H1 (cell line): Measurements from ENCODE around the gene HBD. TPM values are rescaled to one million over a fixed set of nuclear protein-coding genes. Genes with fewer than 3 reads are reported as not detected.

Experiments
- CTCF ChIA-PET: fragments of 300-600 bp; sonication (Branson Sonifier 250); formaldehyde crosslinking; loops from one replicate; lab custom pipeline; 2021; ENCODE audit not compliant: partially characterized antibody; lab: Charles Lee
- POLR2A ChIA-PET: fragments of 300-600 bp; sonication (Branson Sonifier 250); formaldehyde crosslinking; loops from one replicate; lab custom pipeline; 2021; ENCODE audit warnings: inconsistent platforms; ENCODE audit not compliant: partially characterized antibody; lab: Charles Lee
- DNase-seq, 2 experiments: peaks; one replicate each; pipeline versions ENCODE4 v3.0.0 to v3.0.0-alpha.2; 2010 to 2022; ENCODE audit warnings: low spot score in 2 of 2, low read depth in 1 of 2, mixed read lengths in 1 of 2
- FAIRE-seq: peaks from 2 replicates; lab custom pipeline; 2011; peaks lifted over from hg19 to GRCh38; lab: Jason Lieb, UNC
- H2AFZ ChIP-seq: 2 replicates; pipeline ENCODE4 v1.8.1; 2012; ENCODE audit warnings: low read length, inconsistent platforms
- H2AK5ac ChIP-seq: 2 replicates; pipeline ENCODE4 v1.6.1; 2013; ENCODE audit warnings: low read depth, low read length
- H2BK120ac ChIP-seq: replicated peaks from 2 replicates; pipeline ENCODE3; 2013; ENCODE audit warnings: low read depth, low read length, inconsistent platforms
- H2BK12ac ChIP-seq: 2 replicates; pipeline ENCODE4 v1.6.1; 2013; ENCODE audit warnings: low read depth, low read length
- H2BK15ac ChIP-seq: 2 replicates; pipeline ENCODE4 v1.6.1; 2013; ENCODE audit warnings: low read length
- H2BK20ac ChIP-seq: 2 replicates; pipeline ENCODE4 v1.6.1; 2013; ENCODE audit warnings: low read length
- H2BK5ac ChIP-seq: 2 replicates; pipeline ENCODE4 v1.6.1; 2013; ENCODE audit warnings: low read depth, low read length
- H3K14ac ChIP-seq: 2 replicates; pipeline ENCODE4 v1.6.1; 2013; ENCODE audit warnings: inconsistent platforms; ENCODE audit not compliant: insufficient read length
- H3K18ac ChIP-seq: 2 replicates; pipeline ENCODE4 v1.6.1; 2013; ENCODE audit warnings: low read length; ENCODE audit errors: extremely low read depth
- H3K23ac ChIP-seq: 2 replicates; pipeline ENCODE4 v1.6.1; 2013; ENCODE audit warnings: inconsistent platforms; ENCODE audit not compliant: insufficient read length
- H3K23me2 ChIP-seq: 2 replicates; pipeline ENCODE4 v1.6.1; 2013; ENCODE audit warnings: low read depth, low read length
- H3K27ac ChIP-seq: 2 replicates; pipeline ENCODE4 v1.6.1; 2011; ENCODE audit warnings: low read depth, low read length, inconsistent platforms
- H3K27me3 ChIP-seq, 4 experiments: replicated peaks in 1 of 4; 1 replicate in 1 of 4; 2 replicates in 3 of 4; pipeline versions ENCODE4 v1.6.1 to v1.8.1; 2011 to 2013; ENCODE audit warnings: low read length in 3 of 4, mild to moderate bottlenecking in 3 of 4, inconsistent platforms in 2 of 4, mixed read lengths in 2 of 4, moderate library complexity in 1 of 4; ENCODE audit not compliant: control insufficient read depth in 3 of 4, insufficient read depth in 3 of 4; ENCODE audit errors: extremely low read depth in 1 of 4
- H3K36me3 ChIP-seq, 4 experiments: 2 replicates each; pipeline versions ENCODE4 v1.6.1 to v1.8.1; 2011 to 2013; ENCODE audit warnings: mild to moderate bottlenecking in 4 of 4, low read length in 3 of 4, moderate library complexity in 2 of 4, control low read depth in 1 of 4, inconsistent platforms in 1 of 4; ENCODE audit not compliant: insufficient read depth in 4 of 4, control insufficient read depth in 2 of 4
- H3K4ac ChIP-seq: replicated peaks from 2 replicates; pipeline ENCODE3; 2013; ENCODE audit warnings: low read length, low read depth, mixed read lengths, inconsistent platforms; ENCODE audit not compliant: insufficient read length
- H3K4me1 ChIP-seq, 4 experiments: replicated peaks in 1 of 4; 1 replicate in 1 of 4; 2 replicates in 3 of 4; pipeline versions ENCODE4 v1.6.1 to v1.8.1; 2011 to 2013; ENCODE audit warnings: low read length in 3 of 4, inconsistent platforms in 2 of 4, mixed read lengths in 1 of 4; ENCODE audit not compliant: insufficient read depth in 4 of 4, control insufficient read depth in 3 of 4
- H3K4me2 ChIP-seq, 2 experiments: 2 replicates each; pipeline versions ENCODE4 v1.6.1 to v1.8.1; 2011 to 2013; ENCODE audit warnings: low read depth in 2 of 2, low read length in 2 of 2, control low read depth in 1 of 2, inconsistent platforms in 1 of 2, mild to moderate bottlenecking in 1 of 2; ENCODE audit not compliant: insufficient read depth in 1 of 2
- H3K4me3 ChIP-seq, 4 experiments: fragments of 200-600, 300-600 bp in 1 of 4; sonication (generic), shearing (Covaris generic), sonication (Bioruptor Twin) in 1 of 4; 2 replicates each; pipeline versions ENCODE4 v1.5.1 to v1.8.1; 2011 to 2016; ENCODE audit warnings: low read length in 4 of 4, low read depth in 3 of 4, control low read depth in 2 of 4, inconsistent platforms in 2 of 4, mild to moderate bottlenecking in 2 of 4, mixed read lengths in 1 of 4, moderate library complexity in 1 of 4; ENCODE audit not compliant: insufficient read depth in 2 of 4; ENCODE audit errors: extremely low read depth in 1 of 4
- H3K56ac ChIP-seq: replicated peaks from 2 replicates; pipeline ENCODE3; 2013; ENCODE audit warnings: low read depth, mild to moderate bottlenecking, mixed read lengths, low read length, inconsistent platforms; ENCODE audit not compliant: insufficient read length
- H3K79me1 ChIP-seq: 2 replicates; pipeline ENCODE4 v1.6.1; 2013; ENCODE audit warnings: low read depth, low read length, control low read depth
- H3K79me2 ChIP-seq, 2 experiments: 2 replicates each; pipeline versions ENCODE4 v1.6.1 to v1.8.1; 2012 to 2013; ENCODE audit warnings: low read length in 2 of 2, mild to moderate bottlenecking in 2 of 2, inconsistent platforms in 1 of 2; ENCODE audit not compliant: insufficient read depth in 2 of 2, control insufficient read depth in 1 of 2
- H3K9ac ChIP-seq, 4 experiments: replicated peaks in 1 of 4; 1 replicate in 1 of 4; 2 replicates in 3 of 4; pipeline versions ENCODE4 v1.6.1 to v1.8.1; 2011 to 2013; ENCODE audit warnings: low read depth in 3 of 4, low read length in 3 of 4, control low read depth in 2 of 4, mild to moderate bottlenecking in 2 of 4, moderate library complexity in 2 of 4, inconsistent platforms in 1 of 4; ENCODE audit errors: extremely low read depth in 1 of 4
- H3K9me3 ChIP-seq, 2 experiments: 2 replicates each; pipeline versions ENCODE4 v1.6.1 to v1.8.1; 2012 to 2013; ENCODE audit warnings: mild to moderate bottlenecking in 2 of 2, moderate library complexity in 2 of 2, control low read depth in 1 of 2, inconsistent platforms in 1 of 2, low read depth in 1 of 2, low read length in 1 of 2, mixed read lengths in 1 of 2; ENCODE audit not compliant: insufficient read depth in 2 of 2
- H4K20me1 ChIP-seq, 2 experiments: replicated peaks in 1 of 2; 2 replicates each; pipeline versions ENCODE3 to v1.8.1; 2011 to 2013; ENCODE audit warnings: inconsistent platforms in 2 of 2, low read length in 2 of 2, mild to moderate bottlenecking in 1 of 2; ENCODE audit not compliant: insufficient read depth in 2 of 2, control insufficient read depth in 1 of 2
- H4K5ac ChIP-seq: 2 replicates; pipeline ENCODE4 v1.6.1; 2013; ENCODE audit warnings: low read length, low read depth, mixed read lengths, inconsistent platforms; ENCODE audit not compliant: insufficient read length
- H4K8ac ChIP-seq: 2 replicates; pipeline ENCODE4 v1.8.0; 2013; ENCODE audit warnings: mild to moderate bottlenecking, moderate library complexity, low read length, inconsistent platforms; ENCODE audit not compliant: insufficient read depth; ENCODE audit errors: extremely low read depth
- H4K91ac ChIP-seq: replicated peaks from 2 replicates; pipeline ENCODE3; 2013; ENCODE audit warnings: low read length, mixed read lengths, inconsistent platforms; ENCODE audit not compliant: insufficient read length
- BCL11A ChIP-seq, 2 experiments: IDR thresholded peaks; one replicate each; pipeline ENCODE4 v1.6.1; 2011; ENCODE audit warnings: low read depth in 2 of 2, low read length in 2 of 2, mild to moderate bottlenecking in 2 of 2
- CHD1 ChIP-seq: IDR thresholded peaks from 2 replicates; pipeline ENCODE4 v1.6.1; 2012; ENCODE audit warnings: low read depth, low read length, improper control_type of control experiment
- CTBP2 ChIP-seq: IDR thresholded peaks from 2 replicates; pipeline ENCODE4 v1.7.0; 2011; ENCODE audit warnings: borderline replicate concordance, mild to moderate bottlenecking, moderate library complexity, mixed read lengths, low read length; ENCODE audit not compliant: insufficient read depth, insufficient read length
- EZH2 ChIP-seq: fragments of 200-600 bp; sonication (generic); IDR thresholded peaks from 2 replicates; pipeline ENCODE4 v1.7.1; 2012; ENCODE audit warnings: low read depth, mild to moderate bottlenecking, moderate library complexity, low read length, inconsistent platforms; ENCODE audit not compliant: severe bottlenecking
- FOSL1 ChIP-seq: IDR thresholded peaks from 2 replicates; pipeline ENCODE4 v1.6.1; 2011; ENCODE audit warnings: mild to moderate bottlenecking, low read depth, low read length, moderate library complexity; ENCODE audit not compliant: insufficient read depth
- GABPA ChIP-seq: IDR thresholded peaks from 2 replicates; pipeline ENCODE4 v1.6.1; 2011; ENCODE audit warnings: mild to moderate bottlenecking, low read length, moderate library complexity, borderline replicate concordance; ENCODE audit not compliant: insufficient read depth
- GTF2F1 ChIP-seq: IDR thresholded peaks from 2 replicates; pipeline ENCODE4 v1.6.1; 2012; ENCODE audit warnings: low read depth, low read length, improper control_type of control experiment, borderline replicate concordance
- JUN ChIP-seq: IDR thresholded peaks from 2 replicates; pipeline ENCODE4 v1.6.1; 2011; ENCODE audit warnings: low read depth, mild to moderate bottlenecking, improper control_type of control experiment, low read length
- MAFK ChIP-seq: IDR thresholded peaks from 2 replicates; pipeline ENCODE4 v1.6.1; 2012; ENCODE audit warnings: low read depth, mild to moderate bottlenecking, improper control_type of control experiment, low read length
- RNF2 ChIP-seq: fragments of 200-900, 300-1000 bp; sonication (generic); IDR thresholded peaks from 2 replicates; pipeline ENCODE4 v1.7.1; 2016; ENCODE audit warnings: borderline replicate concordance, low read depth, mild to moderate bottlenecking, antibody characterized with exemption, low read length; ENCODE audit not compliant: poor library complexity, severe bottlenecking; ENCODE audit errors: missing control alignments
- RXRA ChIP-seq: IDR thresholded peaks from 2 replicates; pipeline ENCODE4 v1.6.1; 2011; ENCODE audit warnings: low read depth, mild to moderate bottlenecking, low read length, moderate library complexity; ENCODE audit not compliant: insufficient read depth
- SP4 ChIP-seq: IDR thresholded peaks from 2 replicates; pipeline ENCODE4 v1.6.1; 2012; ENCODE audit warnings: low read length, inconsistent platforms
- TCF12 ChIP-seq: IDR thresholded peaks from 2 replicates; pipeline ENCODE4 v1.6.1; 2011; ENCODE audit warnings: low read depth, mild to moderate bottlenecking, low read length
- WGBS, 2 experiments: shearing (Covaris generic) in 1 of 2; methylation state at CpG; one replicate each; pipeline versions ENCODE4 v1.1.6 to v1.1.7; 2013 to 2015; ENCODE audit warnings: low lambda C conversion rate in 2 of 2, mixed read lengths in 2 of 2, inconsistent platforms in 1 of 2, low coverage in 1 of 2, missing lambda C conversion rate in 1 of 2; ENCODE audit not compliant: insufficient replicate concordance in 2 of 2, insufficient coverage in 1 of 2, insufficient read length in 1 of 2; ENCODE audit errors: extremely low coverage in 1 of 2, missing lambda C conversion rate in 1 of 2; 5-methylcytosine and 5-hydroxymethylcytosine counted together
- polyA plus RNA-seq, 7 experiments: library from polyadenylated mRNA; depleted of rRNA in 3 of 7; stranded (reverse) in 5 of 7; unstranded in 2 of 7; fragments of >200 nt in 5 of 7; fragments of 200-250 nt in 2 of 7; gene quantifications; 1 replicate in 5 of 7; 2 replicates in 1 of 7; 4 replicates in 1 of 7; pipeline versions ENCODE4 v1.2.1 to v1.2.3, GENCODE V29; 2011 to 2013; ENCODE audit warnings: missing spikeins in 2 of 7, mixed read lengths in 2 of 7
- total RNA-seq: library from RNA; stranded (reverse); fragmentation: NEBNext Ultra II Directional; extraction: Animal tissue kit (Norgen Biotek cat#: 25700); gene quantifications from 2 replicates; pipeline ENCODE4 v1.2.1, GENCODE V29; 2021

HBD gene
- total and polyA plus RNA-seq, 2 of the 8 experiments (the other 6 are each of a cell fraction or from before 2014, with no cell fraction given) = not detected

DNA sequence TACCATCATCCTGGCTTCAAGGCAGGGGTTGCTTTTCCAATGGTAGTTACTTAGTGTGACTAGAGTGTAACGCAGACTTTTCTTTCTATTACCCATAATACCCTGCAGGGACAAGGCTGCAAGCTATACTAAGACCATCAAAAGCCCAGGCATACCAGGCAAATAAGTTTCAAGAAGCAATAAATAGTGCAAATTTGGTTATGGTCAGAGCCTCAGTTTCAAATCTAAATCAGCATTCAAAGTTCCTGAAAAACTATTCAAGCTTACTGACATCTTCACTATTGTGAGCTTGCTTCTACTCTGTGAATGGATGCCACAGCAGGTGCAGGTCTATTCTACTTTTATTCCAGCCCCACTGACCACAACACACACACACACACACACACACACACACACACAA, 4.9 kb downstream of the HBD start:
- CTCF ChIA-PET = interaction anchor here (0.8 kb wide), 1 partner anchor 61 kb away, joined by 3 read pairs; no protein-coding TSS in a partner anchor

More for the DNA sequence above, 4.9 kb downstream of the HBD start:
- WGBS, 2 experiments = 88% methylated on average over 1 of the region's 1 CpG; no CpG with 5 or more reads in 1 of the 2 experiments
- FAIRE-seq = no peak
- Histone ChIP-seq H3K79me1 (no peaks in the 10 kb centered on the region), H3K56ac (no peak overlapping the region), H4K5ac (no peak overlapping the region), H3K4me2 (no peak overlapping the region), H3K4me1 (no peaks in the 10 kb centered on the region), H2BK15ac (no peak overlapping the region), H3K23ac (no peak overlapping the region), H3K79me2 (no peaks in the 10 kb centered on the region), H2BK5ac (no peak overlapping the region), H3K36me3 (no peaks in the 10 kb centered on the region), H2BK12ac (no peak overlapping the region), H2BK120ac (no peak overlapping the region), H2BK20ac (no peak overlapping the region), H3K27me3 (no peaks in the 10 kb centered on the region), H3K4me3 (no peak overlapping the region), H3K4ac (no peak overlapping the region), H4K20me1 (no peaks in the 10 kb centered on the region), H3K9me3 (no peaks in the 10 kb centered on the region), H3K27ac (no peak overlapping the region), H4K91ac (no peak overlapping the region), H3K18ac (no peak overlapping the region), H3K14ac (no peak overlapping the region), H2AFZ (no peak overlapping the region), H3K23me2 (no peaks in the 10 kb centered on the region; the same call in 1 of the 2 replicates), H3K9ac (no peak overlapping the region), H4K8ac (no peak overlapping the region), H2AK5ac (no peak overlapping the region)
- TF ChIP-seq TCF12 (no peak), RNF2 (no peak), FOSL1 (no peak), JUN (no peak), EZH2 (no peak), CTBP2 (no peak), CHD1 (no peak), MAFK (no peak), RXRA (no peak), GTF2F1 (no peak), GABPA (no peak), BCL11A (IDR thresholded peaks at IDR 0.05; ENCODE audit: low read depth in 2 of 2, low read length in 2 of 2) (no peak), SP4 (no peak)
- POLR2A ChIA-PET = no interaction called here
- DNase-seq = no peak
